ENCODE data around the gene P2RY11.

The P2RY11 gene

GRCh38 chr19:10107817-10108367, 3.6 kb upstream of the P2RY11 start:
- Histone ChIP-seq H4K20me1 (ENCODE audit: low read depth, low read length) (no peaks in the 10 kb centered on the region), H3K79me2 (ENCODE audit: insufficient read depth, low read length) (peaks cover 19% of the 10 kb centered on the region), H3K27ac (ENCODE audit: low read depth, low read length) (no peak overlapping the region), H3K36me3 (ENCODE audit: low read length) (no peaks in the 10 kb centered on the region; the same call in 1 of the 2 replicates), H3K9me3 (ENCODE audit: insufficient read depth, low read length) (no peaks in the 10 kb centered on the region), H3K9me2 (replicated peaks; ENCODE audit: insufficient read depth, low read length) (no peaks in the 10 kb centered on the region), H3F3A (ENCODE audit: insufficient read depth) (peaks cover 25% of the 10 kb centered on the region), H3K4me3 (ENCODE audit: insufficient read depth, low read length, poor library complexity, severe bottlenecking) (no peak overlapping the region), H2AFZ (ENCODE audit: low read depth, low read length, severe bottlenecking) (no peak overlapping the region), H3K9ac (ENCODE audit: low read length) (peak overlapping the region; percentile 94; the same call in 1 of the 2 replicates), H3K27me3 (ENCODE audit: low read length) (no peaks in the 10 kb centered on the region), H3K4me2 (ENCODE audit: low read depth, low read length, poor library complexity, severe bottlenecking) (peak overlapping the region; percentile 91)
- TF ChIP-seq CTCF (IDR thresholded peaks at IDR 0.05; ENCODE audit: insufficient read depth, low read length, poor library complexity, severe bottlenecking) (no peak), EZH2phosphoT487 (conservative IDR thresholded peaks at IDR 0.05; ENCODE audit: low read length) (no peak)

- no peaks in the 10 kb centered on the region for H3K9me2 ChIP-seq (replicated peaks; ENCODE audit: insufficient read depth, low read length)
- no peak overlapping the region for H3K4me3 ChIP-seq (ENCODE audit: insufficient read depth, low read length, poor library complexity, severe bottlenecking)
- no peak overlapping the region for H3K9ac ChIP-seq (ENCODE audit: low read length)
- peaks cover 22% of the 10 kb centered on the region for H3F3A ChIP-seq (ENCODE audit: insufficient read depth)
- no peaks in the 10 kb centered on the region for H3K27me3 ChIP-seq (ENCODE audit: low read length)
- H2AFZ ChIP-seq (ENCODE audit: low read depth, low read length, severe bottlenecking) = no peak overlapping the region
- H3K79me2 ChIP-seq (ENCODE audit: insufficient read depth, low read length) = peaks cover 19% of the 10 kb centered on the region
- H3K36me3 ChIP-seq (ENCODE audit: low read length) = no peaks in the 10 kb centered on the region; the same call in 1 of the 2 replicates
- H3K27ac ChIP-seq (ENCODE audit: low read depth, low read length) = no peak overlapping the region
- no peak overlapping the region for H3K4me2 ChIP-seq (ENCODE audit: low read depth, low read length, poor library complexity, severe bottlenecking)
- TF ChIP-seq EZH2phosphoT487 (conservative IDR thresholded peaks at IDR 0.05; ENCODE audit: low read length) (no peak), CTCF (IDR thresholded peaks at IDR 0.05; ENCODE audit: insufficient read depth, low read length, poor library complexity, severe bottlenecking) (no peak)
- no peaks in the 10 kb centered on the region for H3K9me3 ChIP-seq (ENCODE audit: insufficient read depth, low read length)
- H4K20me1 ChIP-seq (ENCODE audit: low read depth, low read length) = no peaks in the 10 kb centered on the region
Measured at GRCh38 chr19:10109528-10109927, 2.0 kb upstream of the P2RY11 start.

- no peak overlapping the region for H3K4me3 ChIP-seq (ENCODE audit: insufficient read depth, low read length, poor library complexity, severe bottlenecking)
- no peaks in the 10 kb centered on the region for H4K20me1 ChIP-seq (ENCODE audit: low read depth, low read length)
- no peak overlapping the region for H3K27ac ChIP-seq (ENCODE audit: low read depth, low read length)
- no peak overlapping the region for H3K9ac ChIP-seq (ENCODE audit: low read length)
- H3F3A ChIP-seq (ENCODE audit: insufficient read depth) = peaks cover 21% of the 10 kb centered on the region
- no peaks in the 10 kb centered on the region; the same call in 1 of the 2 replicates for H3K36me3 ChIP-seq (ENCODE audit: low read length)
- TF ChIP-seq CTCF (IDR thresholded peaks at IDR 0.05; ENCODE audit: insufficient read depth, low read length, poor library complexity, severe bottlenecking) (no peak), EZH2phosphoT487 (conservative IDR thresholded peaks at IDR 0.05; ENCODE audit: low read length) (no peak)
- H3K79me2 ChIP-seq (ENCODE audit: insufficient read depth, low read length) = peaks cover 19% of the 10 kb centered on the region
- no peaks in the 10 kb centered on the region for H3K9me2 ChIP-seq (replicated peaks; ENCODE audit: insufficient read depth, low read length)
- no peak overlapping the region for H3K4me2 ChIP-seq (ENCODE audit: low read depth, low read length, poor library complexity, severe bottlenecking)
- no peaks in the 10 kb centered on the region for H3K9me3 ChIP-seq (ENCODE audit: insufficient read depth, low read length)
- no peak overlapping the region for H2AFZ ChIP-seq (ENCODE audit: low read depth, low read length, severe bottlenecking)
- H3K27me3 ChIP-seq (ENCODE audit: low read length) = no peaks in the 10 kb centered on the region
Measured at GRCh38 chr19:10110076-10110971, 1.2 kb upstream of the P2RY11 start.
